K562 (cell line): ENCODE results near the gene AADAC. TPM values are rescaled to one million over a fixed set of nuclear protein-coding genes. Genes with fewer than 3 reads are reported as not detected.

ENCODE experiments used
- BRF1 ChIP-seq: IDR thresholded peaks from 3 replicates; pipeline ENCODE4 v1.6.1; 2011; ENCODE audit warnings: borderline replicate concordance, mild to moderate bottlenecking; ENCODE audit not compliant: insufficient read length; ENCODE audit errors: extremely low read depth
- DIDO1 ChIP-seq: fragments of 450-650 bp; IDR thresholded peaks from 2 replicates; pipeline ENCODE4 v1.6.1; 2016; ENCODE audit warnings: low read depth, missing biosample characterization, missing genetic modification characterization
- FOXJ2 ChIP-seq: fragments of 200-800 bp; sonication (Bioruptor generic); IDR thresholded peaks from 2 replicates; pipeline ENCODE4 v1.6.1; 2016; ENCODE audit warnings: missing genetic modification characterization, missing compliant biosample characterization
- GATAD2A ChIP-seq: fragments of 450-650 bp; IDR thresholded peaks from 2 replicates; pipeline ENCODE4 v1.6.1; 2017
- HCFC1 ChIP-seq: IDR thresholded peaks from 2 replicates; pipeline ENCODE4 v1.6.1; 2012; ENCODE audit warnings: low read depth, low read length, improper control_type of control experiment
- NCOA4 ChIP-seq: fragments of 450-650 bp; IDR thresholded peaks from 2 replicates; pipeline ENCODE4 v1.6.1; 2018; ENCODE audit warnings: mild to moderate bottlenecking; ENCODE audit not compliant: partially characterized antibody
- NR4A1 ChIP-seq, 2 experiments: fragments of 250-450 bp in 1 of 2; fragments of 450-650 bp in 1 of 2; sonication (Bioruptor Pico) in 1 of 2; IDR thresholded peaks; 2 replicates each; pipeline versions ENCODE4 v1.4.0 to v1.6.1; 2016 to 2020; ENCODE audit warnings: mild to moderate bottlenecking in 2 of 2, missing compliant biosample characterization in 1 of 2, missing genetic modification characterization in 1 of 2, moderate library complexity in 1 of 2
- SIX5 ChIP-seq, 2 experiments: IDR thresholded peaks; 2 replicates each; pipeline ENCODE4 v1.6.1; 2011; ENCODE audit warnings: low read length in 2 of 2, borderline replicate concordance in 1 of 2, low read depth in 1 of 2, mild to moderate bottlenecking in 1 of 2, moderate library complexity in 1 of 2; ENCODE audit not compliant: insufficient read depth in 1 of 2
- SP2 ChIP-seq: IDR thresholded peaks from 2 replicates; pipeline ENCODE4 v1.6.1; 2011; ENCODE audit warnings: mild to moderate bottlenecking, low read depth, low read length, moderate library complexity; ENCODE audit not compliant: poor library complexity, severe bottlenecking; ENCODE audit errors: extremely low read depth
- TSC22D4 ChIP-seq: fragments of 450-650 bp; IDR thresholded peaks from 2 replicates; pipeline ENCODE4 v1.6.1; 2016; ENCODE audit warnings: missing genetic modification characterization, missing biosample characterization, control low read depth
- XRCC3 ChIP-seq: fragments of 450-650 bp; IDR thresholded peaks from 2 replicates; pipeline ENCODE4 v1.6.1; 2017; ENCODE audit warnings: mild to moderate bottlenecking, moderate library complexity
- ZBTB12 ChIP-seq: fragments of 250-450 bp; sonication (Bioruptor Pico); IDR thresholded peaks from 2 replicates; pipeline ENCODE4 v1.4.0; 2020
- ZHX1 ChIP-seq: fragments of 150-350 bp; conservative IDR thresholded peaks from 2 replicates; pipeline ENCODE4 v1.6.1; 2014; ENCODE audit warnings: low read length
- ZNF318 ChIP-seq, 2 experiments: fragments of 450-650 bp; IDR thresholded peaks; 2 replicates each; pipeline ENCODE4 v1.6.1; 2016; ENCODE audit warnings: mild to moderate bottlenecking in 2 of 2, borderline replicate concordance in 1 of 2, low read depth in 1 of 2, moderate library complexity in 1 of 2
- ZNF77 ChIP-seq: fragments of 250-450 bp; sonication (Bioruptor Pico); IDR thresholded peaks from 2 replicates; pipeline ENCODE4 v1.5.0; 2020
- polyA plus RNA-seq, 8 experiments: library from polyadenylated mRNA; depleted of rRNA in 4 of 8; stranded (reverse) in 5 of 8; unstranded in 3 of 8; fragments of >200 nt; fragmentation: Nextera tagmentation in 2 of 8; fragmentation: Illumina TruSeq in 1 of 8; extraction: Ambion mirVana in 2 of 8; extraction: Trizol in 1 of 8; gene quantifications; 2 replicates each; pipeline versions ENCODE4 v1.2.1 to v1.2.3, GENCODE V29; 2011 to 2014; ENCODE audit warnings: inconsistent platforms in 1 of 8, missing spikeins in 1 of 8
- total RNA-seq, 7 experiments: library from RNA; depleted of rRNA in 6 of 7; stranded (reverse); fragments of >200 nt in 6 of 7; fragmentation: Illumina TruSeq in 2 of 7; extraction: Trizol in 2 of 7; gene quantifications; 2 replicates each; pipeline versions ENCODE4 v1.2.1 to v1.2.3, GENCODE V29; 2011 to 2021; ENCODE audit warnings: low replicate concordance in 1 of 7

The AADAC gene
- total and polyA plus RNA-seq, 9 of the 15 experiments (the other 6 are each of a cell fraction or from before 2014, with no cell fraction given) = 0.47 TPM; not detected in 8

DNA sequence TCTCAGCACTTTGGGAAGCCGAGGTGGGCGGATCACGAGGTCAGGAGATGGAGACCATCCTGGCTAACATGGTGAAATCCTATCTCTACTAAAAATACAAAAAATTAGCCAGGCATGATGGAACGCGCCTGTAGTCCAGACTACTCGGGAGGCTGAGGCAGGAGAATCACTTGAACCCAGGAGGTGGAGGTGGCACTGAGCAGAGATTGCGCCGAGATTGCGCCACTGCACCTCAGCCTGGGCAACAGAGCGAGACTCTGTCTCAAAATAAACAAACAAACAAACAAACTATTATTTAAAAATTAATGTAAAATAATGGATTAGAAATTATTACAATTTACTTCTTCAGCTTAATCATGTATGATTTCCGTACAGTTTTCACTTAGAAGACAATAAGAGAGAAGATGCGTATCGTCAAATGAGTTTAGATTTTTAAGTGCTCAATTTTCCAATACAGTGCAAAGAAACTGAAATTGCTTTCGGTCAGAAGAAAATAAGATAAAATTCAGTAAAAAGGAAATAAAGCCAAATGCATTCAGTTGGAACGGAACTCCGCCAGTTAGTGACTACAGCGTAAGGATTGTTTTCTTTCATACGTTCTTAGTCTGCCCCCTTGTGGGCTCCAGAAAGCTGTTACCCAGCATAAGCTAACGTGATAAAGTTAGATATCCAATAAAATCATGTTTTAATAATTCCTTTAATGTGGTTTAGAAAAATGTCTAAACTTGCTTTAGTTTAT, 24.8 kb downstream of the AADAC start (continued):
- TF ChIP-seq HCFC1 (no peak), GATAD2A (no peak), XRCC3 (no peak), ZNF77 (CRISPR knock-in tag) (no peak), NR4A1 (CRISPR knock-in tag; IDR thresholded peaks at IDR 0.05) (no peak), NR4A1 (tag; IDR thresholded peaks at IDR 0.05) (no peak), DIDO1 (tag) (no peak), ZHX1 (no peak), SP2 (no peak), NCOA4 (no peak), BRF1 (no peak), ZNF318 (IDR thresholded peaks at IDR 0.05; ENCODE audit: borderline replicate concordance in 1 of 2, low read depth in 1 of 2) (no peak), FOXJ2 (no peak), TSC22D4 (no peak), SIX5 (IDR thresholded peaks at IDR 0.05; ENCODE audit: borderline replicate concordance in 1 of 2, insufficient read depth in 1 of 2, low read depth in 1 of 2, low read length in 2 of 2) (no peak), ZBTB12 (CRISPR knock-in tag) (no peak)
